ENCODE measurements around the gene HNRNPD.
A peak's percentile ranks its signal among the peaks of the same experiment; 100 is the strongest.
"Not testable (repeated sequence)": the region's sequence is repeated elsewhere in the genome, so short reads cannot be mapped to it uniquely, and the experiment has no call there.

HNRNPD gene

GRCh38 chr4:82358847-82359246 lies 14.9 kb downstream of the HNRNPD start:
- no peak for ATAC-seq
- Mint-ChIP-seq H3K4me1 (peaks cover 59% of the 10 kb centered on the region), H3K27me3 (no peaks in the 10 kb centered on the region), H3K4me3 (no peak overlapping the region), H3K9me3 (no peaks in the 10 kb centered on the region), H3K27ac (peak overlapping the region; percentile 69), H3K36me3 (peaks cover 40% of the 10 kb centered on the region)

DNA sequence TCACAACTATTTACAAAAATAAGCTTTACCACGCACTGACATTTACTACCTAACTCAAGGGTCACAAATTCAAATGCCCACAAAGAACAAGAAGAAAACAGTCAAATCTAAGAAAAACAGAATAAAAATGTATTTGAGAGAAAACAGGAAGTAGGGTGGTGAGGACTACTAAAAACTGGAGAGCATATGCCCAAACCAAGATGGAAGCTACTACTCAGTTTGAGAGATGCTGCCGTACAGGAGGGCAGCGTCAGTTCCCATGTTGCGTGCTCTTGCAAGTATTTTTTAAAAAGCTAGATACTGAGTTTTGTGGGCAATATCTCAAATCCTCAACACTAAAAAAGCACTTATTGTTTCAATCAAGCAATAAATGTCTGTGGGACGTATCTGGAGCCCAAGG lies 16.2 kb downstream of the HNRNPD start:
- Mint-ChIP-seq H3K9me3 (no peaks in the 10 kb centered on the region), H3K4me1 (peaks cover 59% of the 10 kb centered on the region), H3K27ac (peak overlapping the region; percentile 59), H3K4me3 (no peak overlapping the region), H3K27me3 (no peaks in the 10 kb centered on the region), H3K36me3 (peaks cover 52% of the 10 kb centered on the region)
- no peak for ATAC-seq

- no peak for ATAC-seq
- no peaks in the 10 kb centered on the region for H3K9me3 Mint-ChIP-seq
- no peak overlapping the region for H3K4me3 Mint-ChIP-seq
- H3K27ac Mint-ChIP-seq: no peak overlapping the region
- peaks cover 44% of the 10 kb centered on the region for H3K4me1 Mint-ChIP-seq
- H3K27me3 Mint-ChIP-seq: no peaks in the 10 kb centered on the region
- peaks cover 70% of the 10 kb centered on the region for H3K36me3 Mint-ChIP-seq
Observed at GRCh38 chr4:82354788-82355187, 19.0 kb downstream of the HNRNPD start.

- peaks cover 29% of the 10 kb centered on the region for H3K4me1 Mint-ChIP-seq
- peaks cover 69% of the 10 kb centered on the region for H3K36me3 Mint-ChIP-seq
Observed at GRCh38 chr4:82352825-82353366, 20.9 kb downstream of the HNRNPD start.

DNA sequence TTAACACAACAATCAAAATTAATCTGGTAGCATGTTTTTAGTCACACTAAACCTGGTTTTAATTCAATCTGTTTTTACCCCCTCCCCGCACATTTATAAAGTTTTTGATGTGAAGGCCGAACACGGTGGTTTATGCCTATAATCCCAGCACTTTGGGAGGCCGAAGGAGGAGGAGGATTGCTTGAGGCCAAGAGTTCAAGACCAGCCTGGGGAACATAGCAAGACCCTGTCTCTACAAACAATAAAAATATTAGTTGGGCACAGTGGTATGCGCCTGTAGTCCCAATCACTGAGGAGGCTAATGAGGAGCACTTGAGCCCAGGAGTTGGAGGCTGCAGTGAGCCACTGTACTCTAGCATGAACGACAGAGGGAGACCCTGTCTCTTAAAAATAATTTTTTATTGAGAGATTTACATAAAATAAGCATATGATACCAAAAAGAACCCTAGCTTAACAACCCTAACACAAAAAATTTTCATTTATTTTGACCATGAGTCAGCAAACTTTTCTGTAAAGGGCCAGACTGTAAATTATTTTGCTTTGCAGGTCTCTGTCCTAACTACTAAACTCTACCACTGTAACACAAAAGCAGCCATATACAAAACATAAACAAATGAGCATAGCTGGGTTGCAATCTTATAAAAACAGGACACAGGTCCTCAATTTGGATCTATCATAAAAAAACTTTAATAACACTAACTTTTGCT lies 21.5 kb downstream of the HNRNPD start:
- Mint-ChIP-seq H3K4me3 (no peak overlapping the region), H3K27ac (peak overlapping the region; percentile 73), H3K27me3 (no peaks in the 10 kb centered on the region), H3K36me3 (peaks cover 63% of the 10 kb centered on the region), H3K9me3 (no peaks in the 10 kb centered on the region), H3K4me1 (peaks cover 23% of the 10 kb centered on the region)
- ATAC-seq: no peak

More at GRCh38 chr4:82352825-82353366, 20.9 kb downstream of the HNRNPD start:
- Mint-ChIP-seq H3K4me3 (no peak overlapping the region), H3K27ac (peak overlapping the region; percentile 73), H3K9me3 (no peaks in the 10 kb centered on the region), H3K27me3 (no peaks in the 10 kb centered on the region)
- peak; percentile 54 for ATAC-seq

DNA sequence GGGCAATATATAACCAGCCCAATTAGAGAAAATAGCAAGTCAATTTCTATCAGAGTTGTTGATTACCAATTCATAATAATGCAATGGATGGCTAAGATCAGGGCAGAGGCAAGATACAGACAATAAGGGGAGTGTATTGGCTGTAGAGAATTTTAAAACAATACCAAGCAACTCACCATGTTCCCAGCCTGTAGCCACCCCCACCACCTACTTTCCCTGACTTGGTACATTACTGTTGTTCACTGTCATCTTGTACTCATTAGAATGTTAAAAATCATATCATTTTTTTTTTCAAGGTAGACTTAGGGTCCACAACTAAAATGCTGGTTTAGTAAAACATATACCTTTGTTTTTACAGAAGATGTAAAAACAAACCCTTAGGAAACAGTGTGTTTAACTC lies 27.7 kb downstream of the HNRNPD start:
- H3K36me3 Mint-ChIP-seq: peaks cover 29% of the 10 kb centered on the region
- H3K4me3 Mint-ChIP-seq: no peak overlapping the region
- no peaks in the 10 kb centered on the region for H3K9me3 Mint-ChIP-seq
- peaks cover 7% of the 10 kb centered on the region for H3K4me1 Mint-ChIP-seq
- no peak for ATAC-seq
- H3K27ac Mint-ChIP-seq: no peak overlapping the region
- H3K27me3 Mint-ChIP-seq: no peaks in the 10 kb centered on the region

DNA sequence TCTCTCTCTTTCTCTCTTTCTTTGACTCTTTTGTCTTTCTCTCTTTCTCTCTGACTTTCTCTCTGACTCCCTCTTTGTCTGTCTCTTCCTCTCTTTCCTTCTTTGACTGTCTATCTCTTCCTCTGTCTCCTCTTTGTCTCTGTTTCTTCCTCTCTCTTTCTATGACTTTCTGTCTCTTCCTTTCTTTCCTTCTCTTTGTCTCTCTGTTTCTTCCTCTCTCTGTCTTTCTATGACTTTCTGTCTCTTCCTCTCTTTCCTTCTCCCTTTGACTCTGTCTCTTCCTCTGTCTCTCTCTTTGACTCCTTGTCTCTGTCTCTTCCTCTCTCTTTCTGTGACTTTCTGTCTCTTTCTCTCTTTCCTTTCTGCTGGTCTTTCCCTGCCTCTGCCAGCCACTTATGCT lies 38.7 kb downstream of the HNRNPD start:
- Mint-ChIP-seq H3K27me3 (no peaks in the 10 kb centered on the region), H3K4me1 (no peaks in the 10 kb centered on the region), H3K36me3 (peaks cover 13% of the 10 kb centered on the region), H3K9me3 (peaks cover 5% of the 10 kb centered on the region), H3K4me3 (no peak overlapping the region), H3K27ac (no peak overlapping the region)
- no peak for ATAC-seq

DNA sequence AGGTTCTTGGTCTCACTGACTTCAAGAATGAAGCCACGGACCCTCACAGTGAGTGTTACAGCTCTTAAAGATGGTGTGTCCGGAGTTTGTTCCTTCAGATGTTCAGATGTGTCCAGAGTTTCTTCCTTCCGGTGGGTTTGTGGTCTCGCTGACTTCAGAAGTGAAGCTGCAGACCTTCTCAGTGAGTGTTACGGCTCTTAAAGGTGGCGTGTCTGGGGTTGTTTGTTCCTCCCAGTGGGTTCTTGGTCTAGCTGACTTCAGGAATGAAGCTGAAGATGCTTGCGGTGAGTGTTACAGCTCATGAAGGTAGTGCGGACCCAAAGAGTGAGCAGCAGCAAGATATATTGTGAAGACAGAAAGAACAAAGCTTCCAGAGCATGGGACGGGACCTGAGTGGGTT lies 40.1 kb downstream of the HNRNPD start:
- H3K36me3 Mint-ChIP-seq: peaks cover 13% of the 10 kb centered on the region
- H3K27ac Mint-ChIP-seq, ATAC-seq, H3K9me3 Mint-ChIP-seq, H3K27me3 Mint-ChIP-seq, H3K4me3 Mint-ChIP-seq, H3K4me1 Mint-ChIP-seq: not testable (repeated sequence)

GRCh38 chr4:82331814-82332213 lies 42.0 kb downstream of the HNRNPD start:
- no peak for ATAC-seq
- Mint-ChIP-seq H3K36me3 (peaks cover 7% of the 10 kb centered on the region), H3K4me1 (no peaks in the 10 kb centered on the region), H3K9me3 (peaks cover 5% of the 10 kb centered on the region), H3K27me3 (no peaks in the 10 kb centered on the region), H3K27ac (no peak overlapping the region), H3K4me3 (no peak overlapping the region)

DNA sequence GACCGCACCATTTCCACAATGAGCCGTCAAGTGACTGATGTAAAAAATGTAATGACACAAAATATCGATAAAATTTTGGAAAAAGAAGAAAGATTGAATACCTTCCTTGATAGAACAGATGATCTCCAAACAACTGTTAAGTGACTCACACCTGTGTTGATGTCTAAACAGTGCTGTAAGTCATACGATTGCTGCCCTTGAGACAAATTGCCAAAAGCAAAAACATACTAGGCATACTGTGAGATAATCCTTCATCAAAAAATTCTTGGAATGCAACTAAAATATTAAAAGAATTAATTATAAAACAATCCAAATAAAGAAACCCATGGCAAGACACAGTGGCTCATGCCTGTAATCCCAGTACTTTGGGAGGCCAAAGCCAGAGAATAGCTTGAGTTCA lies 53.4 kb downstream of the HNRNPD start:
- peaks cover 6% of the 10 kb centered on the region for H3K36me3 Mint-ChIP-seq
- ATAC-seq: no peak
- no peak overlapping the region for H3K4me3 Mint-ChIP-seq
- peaks cover 12% of the 10 kb centered on the region for H3K27me3 Mint-ChIP-seq
- peaks cover 13% of the 10 kb centered on the region for H3K9me3 Mint-ChIP-seq
- no peak overlapping the region for H3K27ac Mint-ChIP-seq
- H3K4me1 Mint-ChIP-seq: no peaks in the 10 kb centered on the region

DNA sequence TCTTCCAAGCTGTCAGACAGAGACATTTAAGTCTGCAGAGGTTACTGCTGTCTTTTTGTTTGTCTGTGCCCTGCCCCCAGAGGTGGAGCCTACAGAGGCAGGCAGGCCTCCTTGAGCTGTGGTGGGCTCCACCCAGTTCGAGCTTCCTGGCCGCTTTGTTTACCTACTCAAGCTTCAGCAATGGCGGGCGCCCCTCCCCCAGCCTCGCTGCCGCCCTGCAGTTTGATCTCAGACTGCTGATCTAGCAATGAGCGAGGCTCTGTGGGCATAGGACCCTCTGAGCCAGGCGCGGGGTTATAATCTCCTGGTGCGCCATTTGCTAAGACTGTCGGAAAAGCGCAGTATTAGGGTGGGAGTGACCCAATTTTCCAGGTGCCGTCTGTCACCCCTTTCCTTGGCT lies 70.7 kb downstream of the HNRNPD start:
- not testable (repeated sequence) for H3K4me1 Mint-ChIP-seq, ATAC-seq

More for the DNA sequence above, 70.7 kb downstream of the HNRNPD start:
- not testable (repeated sequence) for H3K9me3 Mint-ChIP-seq, H3K27ac Mint-ChIP-seq, H3K4me3 Mint-ChIP-seq, H3K36me3 Mint-ChIP-seq
- H3K27me3 Mint-ChIP-seq: peaks cover 20% of the 10 kb centered on the region

Measured in stimulated activated memory B cell treated with anti-CD40 and anti-IgM and Interleukin-4, amounts not matched to agents 10 μg/mL and 1 μg/mL and 100 μg/mL, for 72 hours (primary cell).